Esophagus (tissue), 2 donors: ENCODE data around the gene ATN1. TPM values are rescaled to one million over a fixed set of nuclear protein-coding genes. Genes with fewer than 3 reads are reported as not detected.
"Not testable (repeated sequence)": the region's sequence is repeated elsewhere in the genome, so short reads cannot be mapped to it uniquely, and the experiment has no call there.

ENCODE experiments used
- H3K27ac ChIP-seq, 2 donors: one replicate each; pipeline ENCODE4 v1.5.1; 2013; ENCODE audit warnings: low read depth in 2 of 2, mild to moderate bottlenecking in 2 of 2, inconsistent platforms in 1 of 2, low read length in 1 of 2, moderate library complexity in 1 of 2
- H3K27me3 ChIP-seq, 2 donors: one replicate each; pipeline ENCODE4 v1.6.1; 2013; ENCODE audit warnings: low read length in 2 of 2, control low read depth in 1 of 2, mild to moderate bottlenecking in 1 of 2; ENCODE audit not compliant: insufficient read depth in 2 of 2, control insufficient read depth in 1 of 2
- H3K36me3 ChIP-seq, 2 donors: one replicate each; pipeline ENCODE4 v1.6.1; 2013; ENCODE audit warnings: low read length in 1 of 2; ENCODE audit not compliant: control insufficient read depth in 2 of 2, insufficient read depth in 2 of 2
- H3K4me1 ChIP-seq, 2 donors: one replicate each; pipeline ENCODE4 v1.6.1; 2013; ENCODE audit warnings: low read length in 1 of 2; ENCODE audit not compliant: control insufficient read depth in 2 of 2, insufficient read depth in 2 of 2
- H3K4me3 ChIP-seq, 2 donors: one replicate each; pipeline ENCODE4 v1.5.1; 2013; ENCODE audit warnings: low read length in 2 of 2, mild to moderate bottlenecking in 2 of 2, low read depth in 1 of 2, moderate library complexity in 1 of 2
- H3K9me3 ChIP-seq, 2 donors: one replicate each; pipeline ENCODE4 v1.6.1; 2013; ENCODE audit warnings: mild to moderate bottlenecking in 2 of 2, low read depth in 1 of 2, low read length in 1 of 2, moderate library complexity in 1 of 2; ENCODE audit not compliant: control insufficient read depth in 2 of 2, insufficient read depth in 1 of 2
- WGBS, 2 donors: extraction: QIAGEN DNeasy Blood & Tissue Kit; methylation state at CpG; one replicate each; pipeline ENCODE4 v1.1.7; 2013; 5-methylcytosine and 5-hydroxymethylcytosine counted together
- polyA plus RNA-seq, 2 donors: library from polyadenylated mRNA; stranded (reverse); fragments of 200-250 nt; gene quantifications; one replicate each; pipeline ENCODE4 v1.2.3, GENCODE V29; 2013
- donor health status: healthy with polysubstance abuse.
- donor health status: Bipolar disorder and iron deficiency.

Gene ATN1
- polyA plus RNA-seq, 2 donors = 34.9 to 63.5 TPM

- WGBS, 2 donors = 94 to 97% methylated on average over 21 of the region's 21 CpGs
- H3K4me3 ChIP-seq, H3K27ac ChIP-seq: not testable (repeated sequence)
Observed at GRCh38 chr12:6889775-6890573, 37.8 kb upstream of the ATN1 start.

GRCh38 chr12:6890789-6891645 is 36.7 kb upstream of the ATN1 start:
- Histone ChIP-seq H3K36me3 (no peaks in the 10 kb centered on the region), H3K27ac (peak overlapping the region; percentile 94), H3K4me1 (peaks cover 0 to 2% of the 10 kb centered on the region in 2 donors), H3K9me3 (no peaks in the 10 kb centered on the region), H3K27me3 (no peaks in the 10 kb centered on the region), H3K4me3 (peak overlapping the region; percentile 45 to 47)
- WGBS, 2 donors = 1% methylated on average over 52 to 68 of the region's 68 CpGs

More at GRCh38 chr12:6889775-6890573, 37.8 kb upstream of the ATN1 start:
- not testable (repeated sequence) for H3K4me1 ChIP-seq, H3K27me3 ChIP-seq, H3K9me3 ChIP-seq, H3K36me3 ChIP-seq

GRCh38 chr12:6891646-6892001 is 36.1 kb upstream of the ATN1 start:
- H3K9me3 ChIP-seq = no peaks in the 10 kb centered on the region
- 71 to 80% methylated on average over 5 of the region's 5 CpGs for WGBS, 2 donors
- no peaks in the 10 kb centered on the region for H3K27me3 ChIP-seq
- H3K4me1 ChIP-seq = peaks cover 0 to 2% of the 10 kb centered on the region in 2 donors
- H3K27ac ChIP-seq = peak overlapping the region; percentile 94
- H3K4me3 ChIP-seq = peak overlapping the region; percentile 45 to 47
- no peaks in the 10 kb centered on the region for H3K36me3 ChIP-seq

- H3K4me3 ChIP-seq, H3K36me3 ChIP-seq, H3K4me1 ChIP-seq, H3K27ac ChIP-seq, H3K27me3 ChIP-seq, H3K9me3 ChIP-seq: not testable (repeated sequence)
- WGBS, 2 donors = 91 to 94% methylated on average over 3 of the region's 3 CpGs
Observed at GRCh38 chr12:6892683-6893082, 35.1 kb upstream of the ATN1 start.

- H3K27me3 ChIP-seq = no peaks in the 10 kb centered on the region
- H3K36me3 ChIP-seq = no peaks in the 10 kb centered on the region
- no peak overlapping the region for H3K27ac ChIP-seq
- no peak overlapping the region for H3K4me3 ChIP-seq
- 89 to 90% methylated on average over 3 of the region's 3 CpGs for WGBS, 2 donors
- peaks cover 0 to 2% of the 10 kb centered on the region in 2 donors for H3K4me1 ChIP-seq
- no peaks in the 10 kb centered on the region for H3K9me3 ChIP-seq
Observed at GRCh38 chr12:6894321-6894720, 33.4 kb upstream of the ATN1 start.

GRCh38 chr12:6896846-6897435 is 30.8 kb upstream of the ATN1 start:
- H3K36me3 ChIP-seq = no peaks in the 10 kb centered on the region
- H3K4me3 ChIP-seq = no peak overlapping the region
- H3K27me3 ChIP-seq = no peaks in the 10 kb centered on the region
- no peaks in the 10 kb centered on the region for H3K9me3 ChIP-seq
- no peak overlapping the region for H3K27ac ChIP-seq
- 80 to 81% methylated on average over 6 of the region's 6 CpGs for WGBS, 2 donors
- H3K4me1 ChIP-seq = no peaks in the 10 kb centered on the region

GRCh38 chr12:6899427-6899826 is 28.3 kb upstream of the ATN1 start:
- Histone ChIP-seq H3K9me3 (no peaks in the 10 kb centered on the region), H3K27ac (no peak overlapping the region), H3K27me3 (no peaks in the 10 kb centered on the region), H3K36me3 (no peaks in the 10 kb centered on the region), H3K4me1 (no peaks in the 10 kb centered on the region), H3K4me3 (no peak overlapping the region)
- 71 to 82% methylated on average over 5 of the region's 5 CpGs for WGBS, 2 donors

- 39 to 50% methylated on average over 10 of the region's 10 CpGs for WGBS, 2 donors
- no peaks in the 10 kb centered on the region for H3K27me3 ChIP-seq
- no peak overlapping the region for H3K4me3 ChIP-seq
- no peak overlapping the region for H3K27ac ChIP-seq
- H3K9me3 ChIP-seq = no peaks in the 10 kb centered on the region
- no peaks in the 10 kb centered on the region for H3K36me3 ChIP-seq
- H3K4me1 ChIP-seq = no peaks in the 10 kb centered on the region
Observed at GRCh38 chr12:6899837-6900519, 27.8 kb upstream of the ATN1 start.

- H3K4me1 ChIP-seq = no peaks in the 10 kb centered on the region
- H3K27me3 ChIP-seq = no peaks in the 10 kb centered on the region
- WGBS, 2 donors = 77 to 81% methylated on average over 4 of the region's 4 CpGs
- no peaks in the 10 kb centered on the region for H3K9me3 ChIP-seq
- no peaks in the 10 kb centered on the region for H3K36me3 ChIP-seq
- H3K27ac ChIP-seq = no peak overlapping the region
- no peak overlapping the region for H3K4me3 ChIP-seq
Observed at GRCh38 chr12:6902448-6902847, 25.3 kb upstream of the ATN1 start.
